B cell (primary cell): ENCODE measurements around the gene ANKS1B. TPM values are rescaled to one million over a fixed set of nuclear protein-coding genes. Genes with fewer than 3 reads are reported as not detected.

Experiments used
- ATAC-seq: fragments of 200-7000 bp; cut with Tn5 transposase; one replicate; pipeline ENCODE4 v1.10.0; 2021; ENCODE audit warnings: low read depth, mild to moderate bottlenecking, moderate number of reproducible peaks, moderate library complexity
- CTCF ChIA-PET: fragments of 350-600 bp; sonication (Branson Sonifier 250); formaldehyde crosslinking; loops from one replicate; lab custom pipeline; 2021; ENCODE audit warnings: antibody characterized with exemption, inconsistent platforms; lab: Charles Lee
- POLR2A ChIA-PET: fragments of 350-600 bp; sonication (Branson Sonifier 250); formaldehyde crosslinking; loops from one replicate; lab custom pipeline; 2021; ENCODE audit warnings: antibody characterized with exemption; lab: Charles Lee
- DNase-seq: peaks from one replicate; pipeline ENCODE4 v3.0.0; 2013
- H2AFZ ChIP-seq: 2 replicates; pipeline ENCODE4 v1.6.1; 2012; ENCODE audit warnings: mild to moderate bottlenecking, low read depth, low read length; ENCODE audit not compliant: insufficient read depth, poor library complexity, severe bottlenecking
- H3K27ac ChIP-seq, 2 donors: 1 replicate in 1 of 2; 2 replicates in 1 of 2; pipeline ENCODE4 v1.5.1; 2012 to 2013; ENCODE audit warnings: low read length in 2 of 2, mild to moderate bottlenecking in 2 of 2, moderate library complexity in 1 of 2
- H3K27me3 ChIP-seq, 4 experiments: fragments of 200-600 bp in 1 of 4; sonication (generic) in 1 of 4; replicated peaks in 1 of 4; 1 replicate in 2 of 4; 2 replicates in 2 of 4; pipeline versions ENCODE4 v1.6.1 to v1.7.0; 2013 to 2016; ENCODE audit warnings: low read length in 3 of 4, mild to moderate bottlenecking in 2 of 4, mixed read lengths in 1 of 4, moderate library complexity in 1 of 4; ENCODE audit not compliant: insufficient read depth in 4 of 4, control insufficient read depth in 3 of 4; ENCODE audit errors: control extremely low read depth in 1 of 4
- H3K36me3 ChIP-seq, 2 experiments: replicated peaks in 1 of 2; 1 replicate in 1 of 2; 2 replicates in 1 of 2; pipeline versions ENCODE4 v1.6.1 to v1.7.1; 2013; ENCODE audit warnings: low read length in 1 of 2; ENCODE audit not compliant: insufficient read depth in 2 of 2, control insufficient read depth in 1 of 2; ENCODE audit errors: control extremely low read depth in 1 of 2, extremely low read depth in 1 of 2
- H3K4me1 ChIP-seq, 2 donors: fragments of 200-600 bp in 1 of 2; sonication (generic) in 1 of 2; 1 replicate in 1 of 2; 2 replicates in 1 of 2; pipeline versions ENCODE4 v1.5.1 to v1.6.1; 2013 to 2017; ENCODE audit warnings: low read length in 2 of 2; ENCODE audit not compliant: control insufficient read depth in 2 of 2, insufficient read depth in 2 of 2
- H3K4me2 ChIP-seq: replicated peaks from 2 replicates; pipeline ENCODE3; 2012; ENCODE audit warnings: mild to moderate bottlenecking, low read depth, low read length; ENCODE audit not compliant: poor library complexity, severe bottlenecking
- H3K4me3 ChIP-seq, 5 experiments: fragments of 200-600 bp in 1 of 5; sonication (generic) in 1 of 5; 1 replicate in 3 of 5; 2 replicates in 2 of 5; pipeline versions ENCODE4 v1.5.1 to v1.7.0; 2011 to 2016; ENCODE audit warnings: low read length in 4 of 5, mild to moderate bottlenecking in 4 of 5, low read depth in 2 of 5, control low read depth in 1 of 5, moderate library complexity in 1 of 5; ENCODE audit not compliant: insufficient read depth in 1 of 5; ENCODE audit errors: control extremely low read depth in 1 of 5, extremely low read depth in 1 of 5
- H3K79me2 ChIP-seq: fragments of 200-600 bp; sonication (generic); one replicate; pipeline ENCODE4 v1.6.0; 2016; ENCODE audit warnings: low read length; ENCODE audit not compliant: control insufficient read depth, insufficient read depth
- H3K9ac ChIP-seq: fragments of 200-600 bp; sonication (generic); 2 replicates; pipeline ENCODE4 v1.6.1; 2017; ENCODE audit warnings: mild to moderate bottlenecking, low read length, moderate library complexity
- H3K9me3 ChIP-seq, 3 donors: one replicate each; pipeline versions ENCODE4 v1.6.1 to v1.7.1; 2013; ENCODE audit warnings: low read length in 2 of 3; ENCODE audit not compliant: control insufficient read depth in 2 of 3, insufficient read depth in 1 of 3; ENCODE audit errors: control extremely low read depth in 1 of 3
- H4K20me1 ChIP-seq: 2 replicates; pipeline ENCODE4 v1.6.0; 2012; ENCODE audit warnings: mild to moderate bottlenecking, low read length; ENCODE audit not compliant: insufficient read depth, control insufficient read depth, poor library complexity, severe bottlenecking
- H3K27ac Mint-ChIP-seq: one replicate; pipeline ENCODE4 v1.8.0; 2021; ENCODE audit warnings: mixed read lengths
- H3K27me3 Mint-ChIP-seq: one replicate; pipeline ENCODE4 v1.8.0; 2021; ENCODE audit warnings: mixed read lengths
- H3K4me1 Mint-ChIP-seq: one replicate; pipeline ENCODE4 v1.8.0; 2021; ENCODE audit warnings: mixed read lengths
- H3K4me3 Mint-ChIP-seq: one replicate; pipeline ENCODE4 v1.8.0; 2021; ENCODE audit warnings: mixed read lengths
- H3K9me3 Mint-ChIP-seq: one replicate; pipeline ENCODE4 v1.8.0; 2022; ENCODE audit warnings: mixed read lengths; ENCODE audit not compliant: insufficient read depth
- EZH2 ChIP-seq: IDR thresholded peaks from 2 replicates; pipeline ENCODE4 v1.6.1; 2012; ENCODE audit warnings: borderline replicate concordance, low read depth, mild to moderate bottlenecking, moderate library complexity, low read length; ENCODE audit not compliant: insufficient read depth, poor library complexity, severe bottlenecking
- WGBS: methylation state at CpG from one replicate; pipeline ENCODE4 v1.1.5; 2013; ENCODE audit warnings: missing lambda C conversion rate; ENCODE audit not compliant: insufficient coverage; 5-methylcytosine and 5-hydroxymethylcytosine counted together
- intact Hi-C: fragments of 100-400 bp; cut with micrococcal nuclease; formaldehyde crosslinking; loops from one replicate; pipeline ENCODE4 v1.10.0; 2022
- polyA plus RNA-seq: library from polyadenylated mRNA; depleted of rRNA; stranded (reverse); fragments of >200 nt; gene quantifications from 2 replicates; pipeline ENCODE4 v1.2.3, GENCODE V29; 2012
- total RNA-seq, 2 donors: library from RNA; stranded (reverse); fragments of 120-200 nt in 1 of 2; gene quantifications; 1 replicate in 1 of 2; 2 replicates in 1 of 2; pipeline versions ENCODE4 v1.2.3 to v1.2.4, GENCODE V29; 2013 to 2022
- TF ChIP-seq, protein P1 (sequence below): fragments of 200-600 bp; IDR thresholded peaks from one replicate; pipeline ENCODE4 v1.8.0; 2022; ENCODE audit warnings: antibody characterized with exemption, mild to moderate bottlenecking

Gene ANKS1B
- total and polyA plus RNA-seq, 2 donors (not counting 1 experiment from before 2014, with no cell fraction given): not detected

DNA sequence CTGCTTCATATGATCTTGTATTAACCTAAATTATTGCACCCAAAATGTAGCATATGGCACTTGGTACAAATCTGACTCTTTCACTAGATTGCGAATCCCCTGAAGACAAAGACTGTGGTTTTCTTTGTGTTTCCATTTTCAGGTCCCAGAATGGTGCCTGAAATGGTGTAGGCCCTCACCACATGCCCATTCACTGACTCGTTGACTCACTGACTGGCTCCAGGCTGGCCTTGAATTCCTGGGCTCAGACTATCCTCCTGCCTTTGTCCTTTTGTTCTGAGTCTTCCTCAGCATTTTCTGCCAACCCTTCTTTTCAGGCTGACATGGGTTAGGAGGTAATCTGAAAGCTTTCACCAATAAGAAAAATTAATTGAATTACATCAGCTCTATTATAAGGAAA, 705.8 kb downstream of the ANKS1B start:
- H3K4me3 Mint-ChIP-seq: no peak overlapping the region

GRCh38 chr12:99277591-99278379, 707.0 kb downstream of the ANKS1B start:
- Mint-ChIP-seq H3K4me3 (no peak overlapping the region), H3K27ac (no peak overlapping the region)
- TF ChIP-seq, protein P1, sequence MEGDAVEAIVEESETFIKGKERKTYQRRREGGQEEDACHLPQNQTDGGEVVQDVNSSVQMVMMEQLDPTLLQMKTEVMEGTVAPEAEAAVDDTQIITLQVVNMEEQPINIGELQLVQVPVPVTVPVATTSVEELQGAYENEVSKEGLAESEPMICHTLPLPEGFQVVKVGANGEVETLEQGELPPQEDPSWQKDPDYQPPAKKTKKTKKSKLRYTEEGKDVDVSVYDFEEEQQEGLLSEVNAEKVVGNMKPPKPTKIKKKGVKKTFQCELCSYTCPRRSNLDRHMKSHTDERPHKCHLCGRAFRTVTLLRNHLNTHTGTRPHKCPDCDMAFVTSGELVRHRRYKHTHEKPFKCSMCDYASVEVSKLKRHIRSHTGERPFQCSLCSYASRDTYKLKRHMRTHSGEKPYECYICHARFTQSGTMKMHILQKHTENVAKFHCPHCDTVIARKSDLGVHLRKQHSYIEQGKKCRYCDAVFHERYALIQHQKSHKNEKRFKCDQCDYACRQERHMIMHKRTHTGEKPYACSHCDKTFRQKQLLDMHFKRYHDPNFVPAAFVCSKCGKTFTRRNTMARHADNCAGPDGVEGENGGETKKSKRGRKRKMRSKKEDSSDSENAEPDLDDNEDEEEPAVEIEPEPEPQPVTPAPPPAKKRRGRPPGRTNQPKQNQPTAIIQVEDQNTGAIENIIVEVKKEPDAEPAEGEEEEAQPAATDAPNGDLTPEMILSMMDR: no peak
- TF ChIP-seq EZH2: no peak

More for the DNA sequence above, 705.8 kb downstream of the ANKS1B start:
- TF ChIP-seq, protein P1: no peak
- no peak overlapping the region for H2AFZ ChIP-seq
- ChIA-PET CTCF (no interaction called here), POLR2A (no interaction called here)
- no peaks in the 10 kb centered on the region for H3K4me1 ChIP-seq
- no peak overlapping the region for H3K27ac Mint-ChIP-seq
- H3K36me3 ChIP-seq: no peaks in the 10 kb centered on the region
- no peaks in the 10 kb centered on the region for H3K9me3 Mint-ChIP-seq
- DNase-seq (no peak), ATAC-seq (no peak)
- no CpG with 5 or more reads among the region's 2 CpGs for WGBS
- H3K27me3 ChIP-seq: no peaks in the 10 kb centered on the region
- H4K20me1 ChIP-seq: no peaks in the 10 kb centered on the region
- H3K27me3 Mint-ChIP-seq: no peaks in the 10 kb centered on the region
- no peak overlapping the region for H3K9ac ChIP-seq
- intact Hi-C loops: no loop called here
- no peaks in the 10 kb centered on the region for H3K79me2 ChIP-seq
- no peak overlapping the region for H3K4me3 ChIP-seq
- no peaks in the 10 kb centered on the region for H3K4me1 Mint-ChIP-seq
- no peak overlapping the region for H3K27ac ChIP-seq
- H3K4me2 ChIP-seq: no peak overlapping the region
- no peaks in the 10 kb centered on the region for H3K9me3 ChIP-seq

More at GRCh38 chr12:99277591-99278379, 707.0 kb downstream of the ANKS1B start:
- Histone ChIP-seq H3K4me2 (no peak overlapping the region), H3K27me3 (no peaks in the 10 kb centered on the region), H3K79me2 (no peaks in the 10 kb centered on the region), H3K9ac (no peak overlapping the region), H3K4me3 (no peak overlapping the region), H3K27ac (no peak overlapping the region), H4K20me1 (no peaks in the 10 kb centered on the region), H3K9me3 (no peaks in the 10 kb centered on the region), H2AFZ (no peak overlapping the region), H3K4me1 (no peaks in the 10 kb centered on the region), H3K36me3 (no peaks in the 10 kb centered on the region)
- Mint-ChIP-seq H3K9me3 (peaks cover 2% of the 10 kb centered on the region), H3K27me3 (no peaks in the 10 kb centered on the region), H3K4me1 (no peaks in the 10 kb centered on the region)
- ChIA-PET CTCF (no interaction called here), POLR2A (no interaction called here)
- WGBS: 87% methylated on average over 3 of the region's 5 CpGs
- ATAC-seq (no peak), DNase-seq (no peak)
- intact Hi-C loops: no loop called here
